ENCODE measurements around the gene HLA-DMA. TPM values are rescaled to one million over a fixed set of nuclear protein-coding genes. Genes with fewer than 3 reads are reported as not detected.

HLA-DMA gene
- polyA plus RNA-seq, 1 experiment = 7.1 TPM

- Histone ChIP-seq H3K27ac (ENCODE audit: low read depth, low read length) (no peak overlapping the region), H3K4me3 (ENCODE audit: low read depth, low read length) (no peak overlapping the region), H3K27me3 (ENCODE audit: control insufficient read depth, insufficient read depth, low read length) (no peaks in the 10 kb centered on the region), H3K9me3 (ENCODE audit: control insufficient read depth, insufficient read depth, low read length) (no peaks in the 10 kb centered on the region)
- POLR2A ChIA-PET = interaction anchor here (1.4 to 2.1 kb wide), 2 partner anchors 20 to 21 kb away, joined by 3 to 8 read pairs; no protein-coding TSS in a partner anchor
- DNase-seq (ENCODE audit: low read depth, low spot score) = no peak
- CTCF ChIA-PET = interaction anchor here (1.0 to 7.0 kb wide), 5 partner anchors 17 to 111 kb away, joined by 3 to 144 read pairs (median 4); no protein-coding TSS in a partner anchor
- TF ChIP-seq CTCF (IDR thresholded peaks at IDR 0.05; ENCODE audit: low read depth, low read length) = no peak
These were observed 2.4 kb downstream of the HLA-DMA start for GRCh38 chr6:32950449-32950848.

- no peak overlapping the region for H3K27ac ChIP-seq (ENCODE audit: low read depth, low read length)
- TF ChIP-seq CTCF (IDR thresholded peaks at IDR 0.05; ENCODE audit: low read depth, low read length) = no peak
- no peak for DNase-seq (ENCODE audit: low read depth, low spot score)
- ChIA-PET CTCF (interaction anchor here (1.0 to 7.0 kb wide), 5 partner anchors 16 to 111 kb away, joined by 3 to 144 read pairs (median 4); no protein-coding TSS in a partner anchor), POLR2A (interaction anchor here (1.4 to 2.1 kb wide), 2 partner anchors 21 to 22 kb away, joined by 3 to 8 read pairs; no protein-coding TSS in a partner anchor)
- no peak overlapping the region for H3K4me3 ChIP-seq (ENCODE audit: low read depth, low read length)
- no peaks in the 10 kb centered on the region for H3K9me3 ChIP-seq (ENCODE audit: control insufficient read depth, insufficient read depth, low read length)
- H3K27me3 ChIP-seq (ENCODE audit: control insufficient read depth, insufficient read depth, low read length) = no peaks in the 10 kb centered on the region
These were observed 2.9 kb downstream of the HLA-DMA start for GRCh38 chr6:32950010-32950409.

GRCh38 chr6:32949113-32949512 lies 3.8 kb downstream of the HLA-DMA start:
- no peak for TF ChIP-seq CTCF (IDR thresholded peaks at IDR 0.05; ENCODE audit: low read depth, low read length)
- Histone ChIP-seq H3K4me3 (ENCODE audit: low read depth, low read length) (no peak overlapping the region), H3K27me3 (ENCODE audit: control insufficient read depth, insufficient read depth, low read length) (no peaks in the 10 kb centered on the region), H3K9me3 (ENCODE audit: control insufficient read depth, insufficient read depth, low read length) (no peaks in the 10 kb centered on the region), H3K27ac (ENCODE audit: low read depth, low read length) (no peak overlapping the region)
- DNase-seq (ENCODE audit: low read depth, low spot score) = no peak
- ChIA-PET POLR2A (no interaction called here), CTCF (interaction anchor here (2.6 kb wide), 1 partner anchor 15 kb away, joined by 40 read pairs; no protein-coding TSS in a partner anchor)

- H3K27ac ChIP-seq (ENCODE audit: low read depth, low read length) = no peak overlapping the region
- H3K4me3 ChIP-seq (ENCODE audit: low read depth, low read length) = no peak overlapping the region
- no peak for DNase-seq (ENCODE audit: low read depth, low spot score)
- no peaks in the 10 kb centered on the region for H3K27me3 ChIP-seq (ENCODE audit: control insufficient read depth, insufficient read depth, low read length)
- ChIA-PET CTCF (interaction anchor here (0.6 to 2.6 kb wide), 7 partner anchors 14 to 110 kb away, joined by 3 to 40 read pairs (median 11); partner anchors contain the start of gene TAP2), POLR2A (no interaction called here)
- H3K9me3 ChIP-seq (ENCODE audit: control insufficient read depth, insufficient read depth, low read length) = no peaks in the 10 kb centered on the region
- peak; percentile 56 for TF ChIP-seq CTCF (IDR thresholded peaks at IDR 0.05; ENCODE audit: low read depth, low read length)
These were observed 5.1 kb downstream of the HLA-DMA start for GRCh38 chr6:32947552-32948465.

- ChIA-PET CTCF (interaction anchor here (1.4 to 2.6 kb wide), 6 partner anchors 13 to 109 kb away, joined by 4 to 40 read pairs (median 12); partner anchors contain the start of gene TAP2), POLR2A (no interaction called here)
- H3K27ac ChIP-seq (ENCODE audit: low read depth, low read length) = no peak overlapping the region
- no peak overlapping the region for H3K4me3 ChIP-seq (ENCODE audit: low read depth, low read length)
- TF ChIP-seq CTCF (IDR thresholded peaks at IDR 0.05; ENCODE audit: low read depth, low read length) = no peak
- H3K9me3 ChIP-seq (ENCODE audit: control insufficient read depth, insufficient read depth, low read length) = no peaks in the 10 kb centered on the region
- no peak for DNase-seq (ENCODE audit: low read depth, low spot score)
- H3K27me3 ChIP-seq (ENCODE audit: control insufficient read depth, insufficient read depth, low read length) = no peaks in the 10 kb centered on the region
These were observed 6.0 kb downstream of the HLA-DMA start for GRCh38 chr6:32946893-32947292.

All from AG04450 (cell line).